Thyroid gland (tissue), 4 donors: ENCODE results near the gene IFT57.

Experiments
- CTCF ChIP-seq, 6 experiments: fragments of 200-600 bp in 3 of 6; fragments of 450-650 bp in 3 of 6; sonication (generic) in 3 of 6; IDR thresholded peaks; one replicate each; pipeline ENCODE4 v1.5.1; 2016 to 2019; ENCODE audit warnings: antibody characterized with exemption in 6 of 6, mild to moderate bottlenecking in 2 of 6, inconsistent platforms in 1 of 6, moderate library complexity in 1 of 6
- POLR2A ChIP-seq, 2 donors: fragments of 450-650 bp; IDR thresholded peaks; one replicate each; pipeline ENCODE4 v1.6.1; 2017; ENCODE audit warnings: antibody characterized with exemption in 2 of 2, mild to moderate bottlenecking in 2 of 2, moderate library complexity in 1 of 2

- TF ChIP-seq CTCF (IDR thresholded peaks at IDR 0.05) (no peak), POLR2A (IDR thresholded peaks at IDR 0.05) (no peak)
Measured at GRCh38 chr3:108251844-108252243, 29.6 kb upstream of the IFT57 start.
